A549 treated with CpdA at 1 μM for 4 hours (cell line): Measurements from ENCODE around the gene CFAP210. TPM values are rescaled to one million over a fixed set of nuclear protein-coding genes. Genes with fewer than 3 reads are reported as not detected.

Experiments
- total RNA-seq: library from RNA; stranded (reverse); fragments of 200-300 nt; extraction: Qiagen RNA extraction; gene quantifications from 5 replicates; pipeline ENCODE4 v1.2.3, GENCODE V29; 2022; ENCODE audit warnings: low read depth

Gene CFAP210
- 0.27 to 0.64 TPM (median 0.33 TPM) in 5 replicates for total RNA-seq

GRCh38 chr2:169694113-169694893 is at the start of gene CFAP210, which contains the start of gene PHOSPHO2:
TSS of gene CFAP210 (minus strand) at chr2:169694405. CDS start at chr2:169694327, 78 bp downstream.
TSS of gene PHOSPHO2 (plus strand) at chr2:169694469. CDS start at chr2:169700972, 6,503 bp downstream.

Other genes starting within 250 kb of the CFAP210 start
- gene BBS5, start 214.9 kb downstream of the CFAP210 start, total RNA-seq = 5.6 to 6.4 TPM (median 5.8 TPM) in 5 replicates
- 0.15 to 0.76 TPM (median 0.45 TPM) in 4 of 5 replicates, not detected in the other for gene KLHL41, start 184.7 kb downstream of the CFAP210 start, total RNA-seq
- gene FASTKD1, start 120.5 kb downstream of the CFAP210 start, total RNA-seq = 20.3 to 25.3 TPM (median 23.8 TPM) in 5 replicates
- 33.5 to 58.6 TPM (median 43.4 TPM) in 5 replicates for gene PPIG, start 110.1 kb downstream of the CFAP210 start, total RNA-seq
- 3.0 to 4.2 TPM (median 3.4 TPM) in 5 replicates for gene PHOSPHO2, start 64 bp upstream of the CFAP210 start, total RNA-seq
- 6.3 to 12.4 TPM (median 9.5 TPM) in 5 replicates for gene KLHL23, start 39.4 kb upstream of the CFAP210 start, total RNA-seq
- gene SSB, start 104.5 kb upstream of the CFAP210 start, total RNA-seq = 136 to 192 TPM (median 143 TPM) in 5 replicates
- gene METTL5, start 130.5 kb upstream of the CFAP210 start, total RNA-seq = 65.2 to 94.8 TPM (median 66.2 TPM) in 5 replicates
- gene UBR3, start 133.0 kb upstream of the CFAP210 start, total RNA-seq = 9.9 to 13.1 TPM (median 10.5 TPM) in 5 replicates